WTC11 (cell line): Measurements from ENCODE around the gene MACC1. TPM values are rescaled to one million over a fixed set of nuclear protein-coding genes. Genes with fewer than 3 reads are reported as not detected.

Experiments
- ATAC-seq: fragments of 200-7000 bp; cut with Tn5 transposase; 2 replicates; pipeline ENCODE4 v1.10.0; 2021; ENCODE audit warnings: mild to moderate bottlenecking, moderate library complexity
- CTCF ChIA-PET: fragments of 300-600 bp; sonication (Branson Sonifier 250); formaldehyde crosslinking; loops from one replicate; lab custom pipeline; 2021; ENCODE audit warnings: antibody characterized with exemption; lab: Charles Lee
- POLR2A ChIA-PET: fragments of 350-600 bp; sonication (Branson Sonifier 250); formaldehyde crosslinking; loops from one replicate; lab custom pipeline; 2021; ENCODE audit warnings: antibody characterized with exemption; lab: Charles Lee
- DNase-seq: peaks from one replicate; pipeline ENCODE4 v3.0.0; 2021; ENCODE audit warnings: low spot score
- H3K27ac Mint-ChIP-seq: 2 replicates; pipeline ENCODE4 v1.8.0; 2021; ENCODE audit warnings: mixed read lengths
- H3K27me3 Mint-ChIP-seq: 2 replicates; pipeline ENCODE4 v1.8.0; 2021; ENCODE audit warnings: low read depth, mild to moderate bottlenecking, moderate library complexity, mixed read lengths
- H3K36me3 Mint-ChIP-seq: 2 replicates; pipeline ENCODE4 v1.8.0; 2021; ENCODE audit warnings: mixed read lengths
- H3K4me1 Mint-ChIP-seq: 2 replicates; pipeline ENCODE4 v1.8.0; 2022; ENCODE audit warnings: mixed read lengths
- H3K4me3 Mint-ChIP-seq: 2 replicates; pipeline ENCODE4 v1.8.0; 2021; ENCODE audit warnings: mild to moderate bottlenecking, moderate library complexity, mixed read lengths
- H3K9me3 Mint-ChIP-seq: 2 replicates; pipeline ENCODE4 v1.8.0; 2021; ENCODE audit warnings: mixed read lengths
- CREB1 ChIP-seq: sonication (generic); formaldehyde crosslinking; IDR thresholded peaks from 2 replicates; pipeline ENCODE4 v1.8.0; 2023; ENCODE audit warnings: mild to moderate bottlenecking, missing genetic modification reagents
- EMX1 ChIP-seq: fragments of 250-450 bp; sonication (Bioruptor Pico); IDR thresholded peaks from 2 replicates; pipeline ENCODE4 v1.8.0; 2021; ENCODE audit warnings: mild to moderate bottlenecking
- FOXJ3 ChIP-seq: sonication (generic); formaldehyde crosslinking; IDR thresholded peaks from 2 replicates; pipeline ENCODE4 v1.9.0; 2021; ENCODE audit warnings: missing genetic modification reagents, mild to moderate bottlenecking, borderline replicate concordance
- FOXP1 ChIP-seq: sonication (generic); formaldehyde crosslinking; IDR thresholded peaks from 2 replicates; pipeline ENCODE4 v1.8.0; 2022; ENCODE audit warnings: missing genetic modification reagents, mild to moderate bottlenecking, moderate library complexity, borderline replicate concordance
- GRHL2 ChIP-seq: fragments of 250-450 bp; sonication (Bioruptor Pico); IDR thresholded peaks from 2 replicates; pipeline ENCODE4 v1.8.0; 2022; ENCODE audit warnings: mild to moderate bottlenecking, moderate library complexity; ENCODE audit not compliant: insufficient replicate concordance, severe bottlenecking
- NFE2L1 ChIP-seq: sonication (generic); formaldehyde crosslinking; IDR thresholded peaks from 2 replicates; pipeline ENCODE4 v1.8.1; 2023; ENCODE audit warnings: missing genetic modification reagents
- NR3C1 ChIP-seq: sonication (generic); formaldehyde crosslinking; conservative IDR thresholded peaks from 2 replicates; pipeline ENCODE4 v1.8.1; 2023; ENCODE audit warnings: low read depth, mild to moderate bottlenecking, missing genetic modification reagents
- RELA ChIP-seq: sonication (generic); formaldehyde crosslinking; IDR thresholded peaks from 2 replicates; pipeline ENCODE4 v1.8.1; 2022; ENCODE audit warnings: missing genetic modification reagents, mild to moderate bottlenecking, borderline replicate concordance
- RORB ChIP-seq: fragments of 250-450 bp; sonication (Bioruptor Pico); IDR thresholded peaks from 2 replicates; pipeline ENCODE4 v1.9.0; 2021; ENCODE audit warnings: mild to moderate bottlenecking
- TCF7 ChIP-seq: sonication (generic); formaldehyde crosslinking; IDR thresholded peaks from 2 replicates; pipeline ENCODE4 v1.8.0; 2022; ENCODE audit warnings: mild to moderate bottlenecking, low read depth, missing genetic modification reagents, moderate library complexity
- ZNF671 ChIP-seq: fragments of 250-450 bp; sonication (Bioruptor Pico); IDR thresholded peaks from 2 replicates; pipeline ENCODE4 v1.8.0; 2021; ENCODE audit warnings: mild to moderate bottlenecking
- total RNA-seq: library from RNA; stranded (reverse); gene quantifications from 3 replicates; pipeline ENCODE4 v1.2.3, GENCODE V29; 2021
- TF ChIP-seq, protein P1 (sequence below): sonication (generic); formaldehyde crosslinking; IDR thresholded peaks from 2 replicates; pipeline ENCODE4 v1.8.1; 2023; ENCODE audit warnings: mild to moderate bottlenecking, missing genetic modification reagents, borderline replicate concordance
- TF ChIP-seq, protein P2 (sequence below): sonication (generic); formaldehyde crosslinking; IDR thresholded peaks from 2 replicates; pipeline ENCODE4 v1.8.1; 2022; ENCODE audit warnings: low read depth, mild to moderate bottlenecking, moderate library complexity, missing genetic modification reagents, borderline replicate concordance
- TF ChIP-seq, protein P3 (sequence below): sonication (generic); formaldehyde crosslinking; IDR thresholded peaks from 2 replicates; pipeline ENCODE4 v1.8.1; 2022; ENCODE audit warnings: mild to moderate bottlenecking, missing genetic modification reagents, moderate library complexity, borderline replicate concordance
- TF ChIP-seq, protein P4 (sequence below): fragments of 250-450 bp; sonication (Bioruptor Pico); IDR thresholded peaks from 2 replicates; pipeline ENCODE4 v1.8.0; 2021; ENCODE audit warnings: mild to moderate bottlenecking
- TF ChIP-seq, protein P5 (sequence below): sonication (generic); formaldehyde crosslinking; IDR thresholded peaks from 2 replicates; pipeline ENCODE4 v1.8.1; 2023; ENCODE audit warnings: mild to moderate bottlenecking, missing genetic modification reagents
- TF ChIP-seq, protein P6 (sequence below): fragments of 250-450 bp; sonication (Bioruptor Pico); conservative IDR thresholded peaks from 2 replicates; pipeline ENCODE4 v1.9.0; 2021; ENCODE audit warnings: mild to moderate bottlenecking
- TF ChIP-seq, protein P7 (sequence below): sonication (generic); formaldehyde crosslinking; IDR thresholded peaks from 2 replicates; pipeline ENCODE4 v1.8.1; 2022; ENCODE audit warnings: missing genetic modification reagents, borderline replicate concordance

MACC1 gene
- total RNA-seq, 1 experiment from 2014 or later = 14.6 TPM

DNA sequence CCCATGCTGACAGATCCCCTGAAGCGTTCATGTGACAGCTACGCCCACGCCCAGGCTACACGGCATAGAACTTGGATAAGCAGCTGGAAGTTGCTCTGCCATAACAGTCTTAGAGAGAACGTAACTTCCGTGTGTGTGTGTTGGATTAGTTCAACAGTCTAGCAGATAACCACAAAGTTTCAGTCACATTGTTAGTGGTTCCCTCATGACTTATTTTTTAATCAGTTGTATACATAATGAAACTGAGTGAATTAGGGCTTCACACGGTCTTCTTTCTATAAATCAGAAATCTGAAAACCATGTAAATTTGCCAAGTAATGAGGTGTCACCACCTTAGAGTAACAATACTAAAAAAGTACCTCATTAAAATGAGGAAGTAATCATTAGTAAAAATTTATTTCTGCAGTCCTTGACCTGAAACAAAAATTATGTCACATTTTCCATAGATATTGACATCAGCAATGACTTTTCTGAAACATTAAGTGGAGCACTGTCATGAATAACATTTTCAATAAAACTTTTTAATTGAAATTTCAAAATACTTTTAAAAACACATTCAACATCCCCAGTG lies 21.7 kb upstream of the MACC1 start (continued):
- TF ChIP-seq, protein P1, sequence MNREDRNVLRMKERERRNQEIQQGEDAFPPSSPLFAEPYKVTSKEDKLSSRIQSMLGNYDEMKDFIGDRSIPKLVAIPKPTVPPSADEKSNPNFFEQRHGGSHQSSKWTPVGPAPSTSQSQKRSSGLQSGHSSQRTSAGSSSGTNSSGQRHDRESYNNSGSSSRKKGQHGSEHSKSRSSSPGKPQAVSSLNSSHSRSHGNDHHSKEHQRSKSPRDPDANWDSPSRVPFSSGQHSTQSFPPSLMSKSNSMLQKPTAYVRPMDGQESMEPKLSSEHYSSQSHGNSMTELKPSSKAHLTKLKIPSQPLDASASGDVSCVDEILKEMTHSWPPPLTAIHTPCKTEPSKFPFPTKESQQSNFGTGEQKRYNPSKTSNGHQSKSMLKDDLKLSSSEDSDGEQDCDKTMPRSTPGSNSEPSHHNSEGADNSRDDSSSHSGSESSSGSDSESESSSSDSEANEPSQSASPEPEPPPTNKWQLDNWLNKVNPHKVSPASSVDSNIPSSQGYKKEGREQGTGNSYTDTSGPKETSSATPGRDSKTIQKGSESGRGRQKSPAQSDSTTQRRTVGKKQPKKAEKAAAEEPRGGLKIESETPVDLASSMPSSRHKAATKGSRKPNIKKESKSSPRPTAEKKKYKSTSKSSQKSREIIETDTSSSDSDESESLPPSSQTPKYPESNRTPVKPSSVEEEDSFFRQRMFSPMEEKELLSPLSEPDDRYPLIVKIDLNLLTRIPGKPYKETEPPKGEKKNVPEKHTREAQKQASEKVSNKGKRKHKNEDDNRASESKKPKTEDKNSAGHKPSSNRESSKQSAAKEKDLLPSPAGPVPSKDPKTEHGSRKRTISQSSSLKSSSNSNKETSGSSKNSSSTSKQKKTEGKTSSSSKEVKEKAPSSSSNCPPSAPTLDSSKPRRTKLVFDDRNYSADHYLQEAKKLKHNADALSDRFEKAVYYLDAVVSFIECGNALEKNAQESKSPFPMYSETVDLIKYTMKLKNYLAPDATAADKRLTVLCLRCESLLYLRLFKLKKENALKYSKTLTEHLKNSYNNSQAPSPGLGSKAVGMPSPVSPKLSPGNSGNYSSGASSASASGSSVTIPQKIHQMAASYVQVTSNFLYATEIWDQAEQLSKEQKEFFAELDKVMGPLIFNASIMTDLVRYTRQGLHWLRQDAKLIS (CRISPR knock-in tag) = no peak
- TF ChIP-seq, protein P2, sequence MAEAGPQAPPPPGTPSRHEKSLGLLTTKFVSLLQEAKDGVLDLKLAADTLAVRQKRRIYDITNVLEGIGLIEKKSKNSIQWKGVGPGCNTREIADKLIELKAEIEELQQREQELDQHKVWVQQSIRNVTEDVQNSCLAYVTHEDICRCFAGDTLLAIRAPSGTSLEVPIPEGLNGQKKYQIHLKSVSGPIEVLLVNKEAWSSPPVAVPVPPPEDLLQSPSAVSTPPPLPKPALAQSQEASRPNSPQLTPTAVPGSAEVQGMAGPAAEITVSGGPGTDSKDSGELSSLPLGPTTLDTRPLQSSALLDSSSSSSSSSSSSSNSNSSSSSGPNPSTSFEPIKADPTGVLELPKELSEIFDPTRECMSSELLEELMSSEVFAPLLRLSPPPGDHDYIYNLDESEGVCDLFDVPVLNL (CRISPR knock-in tag) = no peak
- TF ChIP-seq, protein P3, sequence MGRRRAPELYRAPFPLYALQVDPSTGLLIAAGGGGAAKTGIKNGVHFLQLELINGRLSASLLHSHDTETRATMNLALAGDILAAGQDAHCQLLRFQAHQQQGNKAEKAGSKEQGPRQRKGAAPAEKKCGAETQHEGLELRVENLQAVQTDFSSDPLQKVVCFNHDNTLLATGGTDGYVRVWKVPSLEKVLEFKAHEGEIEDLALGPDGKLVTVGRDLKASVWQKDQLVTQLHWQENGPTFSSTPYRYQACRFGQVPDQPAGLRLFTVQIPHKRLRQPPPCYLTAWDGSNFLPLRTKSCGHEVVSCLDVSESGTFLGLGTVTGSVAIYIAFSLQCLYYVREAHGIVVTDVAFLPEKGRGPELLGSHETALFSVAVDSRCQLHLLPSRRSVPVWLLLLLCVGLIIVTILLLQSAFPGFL (CRISPR knock-in tag) = no peak
- no peak for TF ChIP-seq ZNF671
- TF ChIP-seq, protein P4, sequence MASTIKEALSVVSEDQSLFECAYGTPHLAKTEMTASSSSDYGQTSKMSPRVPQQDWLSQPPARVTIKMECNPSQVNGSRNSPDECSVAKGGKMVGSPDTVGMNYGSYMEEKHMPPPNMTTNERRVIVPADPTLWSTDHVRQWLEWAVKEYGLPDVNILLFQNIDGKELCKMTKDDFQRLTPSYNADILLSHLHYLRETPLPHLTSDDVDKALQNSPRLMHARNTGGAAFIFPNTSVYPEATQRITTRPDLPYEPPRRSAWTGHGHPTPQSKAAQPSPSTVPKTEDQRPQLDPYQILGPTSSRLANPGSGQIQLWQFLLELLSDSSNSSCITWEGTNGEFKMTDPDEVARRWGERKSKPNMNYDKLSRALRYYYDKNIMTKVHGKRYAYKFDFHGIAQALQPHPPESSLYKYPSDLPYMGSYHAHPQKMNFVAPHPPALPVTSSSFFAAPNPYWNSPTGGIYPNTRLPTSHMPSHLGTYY (CRISPR knock-in tag) = no peak
- no peak for TF ChIP-seq NR3C1 (CRISPR knock-in tag)

DNA sequence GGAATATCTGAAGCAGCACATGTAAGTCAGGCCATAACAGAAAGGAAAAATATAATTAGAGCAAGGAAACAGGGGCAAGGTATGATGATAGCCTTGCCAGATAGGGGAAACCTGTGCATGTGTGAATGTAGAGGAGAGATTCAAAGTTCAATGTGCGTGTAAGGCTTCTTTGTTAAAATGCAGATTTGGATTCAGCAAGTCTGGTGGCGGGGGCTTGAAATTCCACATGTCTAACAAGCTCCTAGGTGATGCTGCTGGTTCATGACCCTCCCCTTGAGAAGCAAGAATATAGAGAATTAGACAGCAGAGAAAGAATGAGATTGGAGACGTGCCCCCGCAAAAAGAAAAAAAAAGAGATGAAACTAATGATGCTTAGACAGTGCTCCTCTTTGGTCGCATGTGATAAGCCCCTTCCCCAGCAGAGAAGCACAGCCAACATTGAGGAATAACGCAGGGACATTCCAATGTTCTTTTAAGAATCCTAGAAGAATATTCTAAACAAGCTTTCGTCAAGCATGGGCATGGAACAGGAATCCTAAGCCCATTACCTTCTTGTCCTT lies 21.1 kb upstream of the MACC1 start:
- ChIA-PET CTCF (no interaction called here), POLR2A (no interaction called here)
- no peak overlapping the region for H3K4me3 Mint-ChIP-seq
- H3K9me3 Mint-ChIP-seq = no peaks in the 10 kb centered on the region
- H3K4me1 Mint-ChIP-seq = peaks cover 17% of the 10 kb centered on the region
- no peak for ATAC-seq
- DNase-seq = no peak
- no peaks in the 10 kb centered on the region for H3K27me3 Mint-ChIP-seq
- no peaks in the 10 kb centered on the region for H3K36me3 Mint-ChIP-seq
- H3K27ac Mint-ChIP-seq = no peak overlapping the region
- TF ChIP-seq, protein P5, sequence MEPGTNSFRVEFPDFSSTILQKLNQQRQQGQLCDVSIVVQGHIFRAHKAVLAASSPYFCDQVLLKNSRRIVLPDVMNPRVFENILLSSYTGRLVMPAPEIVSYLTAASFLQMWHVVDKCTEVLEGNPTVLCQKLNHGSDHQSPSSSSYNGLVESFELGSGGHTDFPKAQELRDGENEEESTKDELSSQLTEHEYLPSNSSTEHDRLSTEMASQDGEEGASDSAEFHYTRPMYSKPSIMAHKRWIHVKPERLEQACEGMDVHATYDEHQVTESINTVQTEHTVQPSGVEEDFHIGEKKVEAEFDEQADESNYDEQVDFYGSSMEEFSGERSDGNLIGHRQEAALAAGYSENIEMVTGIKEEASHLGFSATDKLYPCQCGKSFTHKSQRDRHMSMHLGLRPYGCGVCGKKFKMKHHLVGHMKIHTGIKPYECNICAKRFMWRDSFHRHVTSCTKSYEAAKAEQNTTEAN (CRISPR knock-in tag) = no peak
- no peak for TF ChIP-seq EMX1 (CRISPR knock-in tag)
- TF ChIP-seq FOXP1 = no peak
- TF ChIP-seq RORB (CRISPR knock-in tag) = no peak
- no peak for TF ChIP-seq TCF7
- TF ChIP-seq CREB1 (CRISPR knock-in tag) = no peak
- TF ChIP-seq NFE2L1 (CRISPR knock-in tag) = no peak
- no peak for TF ChIP-seq RELA (CRISPR knock-in tag)
- TF ChIP-seq, protein P6, sequence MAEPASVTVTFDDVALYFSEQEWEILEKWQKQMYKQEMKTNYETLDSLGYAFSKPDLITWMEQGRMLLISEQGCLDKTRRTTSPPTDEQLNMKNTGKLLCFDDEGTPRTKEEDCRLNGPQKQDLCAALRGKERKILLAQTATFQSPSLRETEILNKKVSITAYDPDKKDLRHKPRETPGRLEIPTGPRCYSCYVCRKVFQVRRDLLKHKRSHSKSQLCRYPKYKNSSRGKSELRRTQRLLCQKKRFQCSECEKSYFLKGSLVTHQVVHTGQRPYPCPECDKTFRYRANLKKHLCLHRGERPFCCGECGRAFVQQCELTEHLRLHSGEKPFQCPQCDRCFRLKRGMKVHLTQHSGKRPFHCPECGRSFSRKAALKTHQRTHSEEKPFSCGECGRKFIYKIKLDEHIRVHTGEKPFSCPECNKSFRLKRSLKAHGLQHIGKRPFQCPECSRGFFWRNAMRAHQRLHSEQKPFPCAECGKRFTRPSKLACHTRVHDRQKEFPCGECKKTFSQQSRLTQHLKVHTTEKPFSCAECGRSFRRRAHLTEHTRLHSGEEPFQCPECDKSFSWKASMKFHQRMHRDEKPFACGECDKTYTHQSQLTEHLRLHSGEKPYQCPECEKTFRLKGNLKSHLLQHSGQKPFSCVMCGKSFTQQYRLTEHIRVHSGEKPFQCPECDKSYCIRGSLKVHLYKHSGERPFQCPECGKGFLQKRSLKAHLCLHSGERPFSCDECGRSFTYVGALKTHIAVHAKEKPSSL (CRISPR knock-in tag) = no peak
- TF ChIP-seq, protein P7, sequence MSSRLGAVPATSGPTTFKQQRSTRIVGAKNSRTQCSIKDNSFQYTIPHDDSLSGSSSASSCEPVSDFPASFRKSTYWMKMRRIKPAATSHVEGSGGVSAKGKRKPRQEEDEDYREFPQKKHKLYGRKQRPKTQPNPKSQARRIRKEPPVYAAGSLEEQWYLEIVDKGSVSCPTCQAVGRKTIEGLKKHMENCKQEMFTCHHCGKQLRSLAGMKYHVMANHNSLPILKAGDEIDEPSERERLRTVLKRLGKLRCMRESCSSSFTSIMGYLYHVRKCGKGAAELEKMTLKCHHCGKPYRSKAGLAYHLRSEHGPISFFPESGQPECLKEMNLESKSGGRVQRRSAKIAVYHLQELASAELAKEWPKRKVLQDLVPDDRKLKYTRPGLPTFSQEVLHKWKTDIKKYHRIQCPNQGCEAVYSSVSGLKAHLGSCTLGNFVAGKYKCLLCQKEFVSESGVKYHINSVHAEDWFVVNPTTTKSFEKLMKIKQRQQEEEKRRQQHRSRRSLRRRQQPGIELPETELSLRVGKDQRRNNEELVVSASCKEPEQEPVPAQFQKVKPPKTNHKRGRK (CRISPR knock-in tag) = no peak
- TF ChIP-seq, protein P1 (CRISPR knock-in tag) = no peak
- TF ChIP-seq FOXJ3 = no peak
- TF ChIP-seq GRHL2 = no peak
